ENCODE data around the gene HRG. TPM values are rescaled to one million over a fixed set of nuclear protein-coding genes. Genes with fewer than 3 reads are reported as not detected.
A peak's percentile ranks its signal among the peaks of the same experiment; 100 is the strongest.

The HRG gene
- total RNA-seq, 6 donors from 2014 or later = 0.13 to 0.23 TPM; not detected in 4

DNA sequence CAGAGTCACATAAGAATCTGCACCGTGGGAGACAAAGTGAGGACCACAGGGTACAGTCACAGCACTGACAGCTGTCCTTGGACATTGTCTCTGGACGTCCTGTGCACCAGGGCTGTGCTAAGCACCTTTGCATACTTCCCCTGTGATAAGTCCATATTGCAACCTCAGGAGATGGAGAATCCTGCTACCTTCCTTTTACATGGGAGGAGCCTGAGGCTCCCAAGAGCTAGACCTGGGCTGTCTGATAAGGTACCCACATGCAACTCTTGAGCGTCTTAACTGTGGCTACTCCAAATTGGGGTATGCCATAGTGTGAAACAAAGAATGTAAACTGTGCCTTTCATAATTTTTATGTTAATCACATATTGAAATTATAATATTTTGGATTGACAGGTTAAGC, 28.1 kb upstream of the HRG start:
- TF ChIP-seq POLR2A (IDR thresholded peaks at IDR 0.05) (no peak), EP300 (IDR thresholded peaks at IDR 0.05) (no peak), POLR2AphosphoS5 (IDR thresholded peaks at IDR 0.05) (no peak)
- TF ChIP-seq, protein P1, sequence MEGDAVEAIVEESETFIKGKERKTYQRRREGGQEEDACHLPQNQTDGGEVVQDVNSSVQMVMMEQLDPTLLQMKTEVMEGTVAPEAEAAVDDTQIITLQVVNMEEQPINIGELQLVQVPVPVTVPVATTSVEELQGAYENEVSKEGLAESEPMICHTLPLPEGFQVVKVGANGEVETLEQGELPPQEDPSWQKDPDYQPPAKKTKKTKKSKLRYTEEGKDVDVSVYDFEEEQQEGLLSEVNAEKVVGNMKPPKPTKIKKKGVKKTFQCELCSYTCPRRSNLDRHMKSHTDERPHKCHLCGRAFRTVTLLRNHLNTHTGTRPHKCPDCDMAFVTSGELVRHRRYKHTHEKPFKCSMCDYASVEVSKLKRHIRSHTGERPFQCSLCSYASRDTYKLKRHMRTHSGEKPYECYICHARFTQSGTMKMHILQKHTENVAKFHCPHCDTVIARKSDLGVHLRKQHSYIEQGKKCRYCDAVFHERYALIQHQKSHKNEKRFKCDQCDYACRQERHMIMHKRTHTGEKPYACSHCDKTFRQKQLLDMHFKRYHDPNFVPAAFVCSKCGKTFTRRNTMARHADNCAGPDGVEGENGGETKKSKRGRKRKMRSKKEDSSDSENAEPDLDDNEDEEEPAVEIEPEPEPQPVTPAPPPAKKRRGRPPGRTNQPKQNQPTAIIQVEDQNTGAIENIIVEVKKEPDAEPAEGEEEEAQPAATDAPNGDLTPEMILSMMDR (IDR thresholded peaks at IDR 0.05) = no peak
- Histone ChIP-seq H3K4me3 (no peak overlapping the region), H3K27me3 (no peaks in the 10 kb centered on the region), H3K9me3 (no peaks in the 10 kb centered on the region), H3K27ac (no peak overlapping the region), H3K36me3 (no peaks in the 10 kb centered on the region), H3K4me1 (peaks cover 0 to 14% (median 3%) of the 10 kb centered on the region in 4 donors)
- 70 to 74% methylated on average over 3 of the region's 3 CpGs for WGBS, 2 donors
- DNase-seq (no peak), ATAC-seq (ENCODE audit: low FRiP score in 2 of 2) (no peak)

DNA sequence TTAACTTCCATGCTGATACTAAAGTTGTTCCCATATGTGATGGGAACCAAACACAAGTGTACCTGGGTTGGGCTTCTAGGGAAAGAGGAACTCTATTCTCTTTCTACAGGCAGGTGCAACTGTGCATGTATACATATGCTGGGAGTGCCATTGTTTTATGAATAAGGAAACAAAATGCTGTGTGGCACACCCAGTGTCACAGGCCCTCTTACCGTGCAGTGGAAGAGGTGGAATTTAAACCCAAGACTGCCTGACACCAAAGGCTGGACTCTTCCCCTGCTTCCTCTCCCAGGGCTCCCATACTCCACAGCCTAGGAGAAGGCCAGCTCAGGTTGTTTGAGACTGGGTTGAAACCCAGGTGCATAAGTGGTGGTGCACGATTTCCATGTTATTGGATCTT, 27.6 kb upstream of the HRG start:
- H3K27me3 ChIP-seq = no peaks in the 10 kb centered on the region
- no peaks in the 10 kb centered on the region for H3K9me3 ChIP-seq
- H3K36me3 ChIP-seq = no peaks in the 10 kb centered on the region
- DNase-seq (no peak), ATAC-seq (ENCODE audit: low FRiP score in 2 of 2) (no peak)
- H3K4me1 ChIP-seq = peaks cover 0 to 14% (median 3%) of the 10 kb centered on the region in 4 donors
- TF ChIP-seq EP300 (IDR thresholded peaks at IDR 0.05) = no peak
- TF ChIP-seq POLR2A (IDR thresholded peaks at IDR 0.05) = no peak
- TF ChIP-seq POLR2AphosphoS5 (IDR thresholded peaks at IDR 0.05) = no peak
- TF ChIP-seq, protein P1 (IDR thresholded peaks at IDR 0.05) = no peak
- 71 to 87% methylated on average over 2 of the region's 2 CpGs for WGBS, 2 donors
- H3K27ac ChIP-seq = no peak overlapping the region
- no peak overlapping the region for H3K4me3 ChIP-seq

GRCh38 chr3:186639778-186640472, 25.9 kb upstream of the HRG start, which contains the start of gene FETUB:
TSS of gene FETUB (plus strand) at chr3:186640399. CDS start at chr3:186640461, 62 bp downstream.
- DNase-seq (no peak), ATAC-seq (ENCODE audit: low FRiP score in 2 of 2) (no peak)
- Histone ChIP-seq H3K4me1 (peaks cover 0 to 14% (median 3%) of the 10 kb centered on the region in 4 donors), H3K36me3 (no peaks in the 10 kb centered on the region), H3K27me3 (no peaks in the 10 kb centered on the region), H3K9me3 (no peaks in the 10 kb centered on the region), H3K27ac (no peak within 1 kb of the TSS), H3K4me3 (no peak within 1 kb of the TSS)
- TF ChIP-seq, protein P1 (IDR thresholded peaks at IDR 0.05) = no peak
- TF ChIP-seq POLR2AphosphoS5 (IDR thresholded peaks at IDR 0.05) = no peak
- no peak for TF ChIP-seq POLR2A (IDR thresholded peaks at IDR 0.05)
- TF ChIP-seq EP300 (IDR thresholded peaks at IDR 0.05) = no peak
- WGBS, 2 donors = 57 to 88% methylated on average over 1 of the region's 1 CpG

- Histone ChIP-seq H3K27ac (no peak overlapping the region), H3K4me1 (peaks cover 0 to 14% (median 3%) of the 10 kb centered on the region in 4 donors), H3K27me3 (no peaks in the 10 kb centered on the region), H3K36me3 (no peaks in the 10 kb centered on the region), H3K9me3 (no peaks in the 10 kb centered on the region), H3K4me3 (no peak overlapping the region)
- TF ChIP-seq POLR2AphosphoS5 (IDR thresholded peaks at IDR 0.05) (no peak), POLR2A (IDR thresholded peaks at IDR 0.05) (no peak), EP300 (IDR thresholded peaks at IDR 0.05) (no peak)
- TF ChIP-seq, protein P1 (IDR thresholded peaks at IDR 0.05) = no peak
- DNase-seq (peak in 1 of 2 donors; percentile 29), ATAC-seq (ENCODE audit: low FRiP score in 2 of 2) (no peak)
- WGBS, 2 donors = 63 to 69% methylated on average over 9 of the region's 9 CpGs
Observed at GRCh38 chr3:186640473-186640818, 25.4 kb upstream of the HRG start.

DNA sequence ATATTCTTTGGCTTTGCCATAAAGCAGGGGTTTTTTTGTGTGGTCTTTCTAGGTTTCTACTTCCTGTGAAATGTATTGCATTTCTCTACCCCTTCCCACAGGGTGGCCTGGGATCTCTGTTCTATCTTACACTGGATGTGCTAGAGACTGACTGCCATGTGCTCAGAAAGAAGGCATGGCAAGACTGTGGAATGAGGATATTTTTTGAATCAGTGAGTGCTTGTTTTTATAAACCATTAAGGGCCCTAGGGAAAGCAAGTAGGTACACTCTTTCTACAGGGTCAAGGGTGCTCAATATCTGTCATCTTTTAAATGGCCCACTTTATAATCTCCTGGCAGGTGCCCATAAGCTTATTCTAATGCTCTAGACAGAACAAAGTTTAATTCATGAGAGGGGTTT, 24.9 kb upstream of the HRG start:
- Histone ChIP-seq H3K4me1 (peaks cover 0 to 14% (median 3%) of the 10 kb centered on the region in 4 donors), H3K27me3 (no peaks in the 10 kb centered on the region), H3K9me3 (no peaks in the 10 kb centered on the region), H3K27ac (no peak overlapping the region), H3K36me3 (no peaks in the 10 kb centered on the region), H3K4me3 (no peak overlapping the region)
- TF ChIP-seq POLR2A (IDR thresholded peaks at IDR 0.05) (no peak), EP300 (IDR thresholded peaks at IDR 0.05) (no peak), POLR2AphosphoS5 (IDR thresholded peaks at IDR 0.05) (no peak)
- TF ChIP-seq, protein P1 (IDR thresholded peaks at IDR 0.05) = no peak
- DNase-seq = no peak
- ATAC-seq (ENCODE audit: low FRiP score in 2 of 2) = peak in 1 of 2 donors; percentile 41

All from upper lobe of left lung (tissue), 6 donors.